Psoas muscle (tissue), 8 donors: ENCODE measurements around the gene ARHGAP11A. TPM values are rescaled to one million over a fixed set of nuclear protein-coding genes. Genes with fewer than 3 reads are reported as not detected.

ENCODE experiments used
- ATAC-seq, 4 donors: fragments of 200-7000 bp; cut with Tn5 transposase; one replicate each; pipeline ENCODE4 v1.9.1; 2020; ENCODE audit warnings: moderate library complexity in 3 of 4, mild to moderate bottlenecking in 2 of 4
- DNase-seq, 2 donors: peaks; one replicate each; pipeline ENCODE4 v3.0.0-alpha.2; 2020
- H3K27ac ChIP-seq: fragments of 200-600 bp; one replicate; pipeline ENCODE4 v1.8.0; 2022
- H3K27me3 ChIP-seq, 3 donors: fragments of 200-600 bp in 1 of 3; one replicate each; pipeline versions ENCODE4 v1.6.1 to v1.8.0; 2013 to 2022; ENCODE audit warnings: low read length in 2 of 3, mild to moderate bottlenecking in 2 of 3, moderate library complexity in 1 of 3; ENCODE audit not compliant: insufficient read depth in 3 of 3
- H3K36me3 ChIP-seq, 2 donors: fragments of 200-600 bp in 1 of 2; one replicate each; pipeline versions ENCODE4 v1.6.1 to v1.8.0; 2013 to 2022; ENCODE audit warnings: low read depth in 1 of 2, mild to moderate bottlenecking in 1 of 2, moderate library complexity in 1 of 2; ENCODE audit not compliant: insufficient read depth in 1 of 2
- H3K4me1 ChIP-seq: fragments of 200-600 bp; one replicate; pipeline ENCODE4 v1.8.0; 2022
- H3K4me3 ChIP-seq: fragments of 200-600 bp; one replicate; pipeline ENCODE4 v1.8.0; 2022; ENCODE audit warnings: mild to moderate bottlenecking
- H3K9me3 ChIP-seq: fragments of 200-600 bp; one replicate; pipeline ENCODE4 v1.8.0; 2022
- WGBS, 3 donors: extraction: QIAGEN DNeasy Blood & Tissue Kit; methylation state at CpG; one replicate each; pipeline versions ENCODE4 v1.1.6 to v1.1.7; 2013; 5-methylcytosine and 5-hydroxymethylcytosine counted together
- intact Hi-C, 2 donors: fragments of 100-400 bp; cut with DNase I; formaldehyde crosslinking; loops; one replicate each; pipeline versions ENCODE4 v1.11.0 to v1.14.2; 2022
- polyA plus RNA-seq, 3 donors: library from polyadenylated mRNA; stranded (reverse); fragments of 200-250 nt; gene quantifications; one replicate each; pipeline ENCODE4 v1.2.3, GENCODE V29; 2013
- total RNA-seq, 4 donors: library from RNA; stranded (reverse); fragmentation: NEBNext Ultra II Directional in 2 of 4; extraction: Animal tissue kit (Norgen Biotek cat#: 25700) in 2 of 4; gene quantifications; one replicate each; pipeline versions ENCODE4 v1.2.1 to v1.2.4, GENCODE V29; 2021 to 2023
- TF ChIP-seq, protein P1 (sequence below): fragments of 200-600 bp; IDR thresholded peaks from one replicate; pipeline ENCODE4 v1.8.0; 2022; ENCODE audit warnings: antibody characterized with exemption
- donor health status: healthy with polysubstance abuse.
- donor health status: DM: no; HTN: no; CAD: no; lungs with moderate emphysema.
- donor health status: Bipolar disorder and iron deficiency.
- donor health status: healthy.
- donor health status: DM: yes; HTN: yes; CAD: no.
- donor health status: DM: no; HTN: no; CAD: no.
- donor health status: DM: no; HTN: no; CAD: no.
- donor health status: DM: yes; HTN: yes; CAD: no.

ARHGAP11A gene
- total and polyA plus RNA-seq, 7 donors = 0.41 to 2.8 (median 1.6) TPM

DNA sequence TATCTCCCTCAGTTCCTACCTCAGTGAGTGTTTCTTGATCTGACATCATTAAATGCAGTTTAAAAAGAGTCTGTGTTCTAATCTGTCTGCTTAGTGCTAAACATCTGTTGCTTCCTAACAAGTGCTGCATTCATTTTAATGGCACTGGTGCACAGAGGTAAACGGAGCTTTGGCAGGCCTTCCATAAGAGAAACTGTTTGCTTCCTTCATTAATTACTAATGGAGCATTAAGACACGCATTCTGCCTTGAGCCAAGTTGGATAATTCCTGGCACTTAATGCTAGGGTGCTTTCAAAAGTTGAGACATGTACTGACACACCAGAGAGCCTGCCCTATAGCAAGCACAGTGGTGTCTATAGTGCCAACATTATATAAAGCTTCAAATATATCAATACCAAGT, 60.9 kb downstream of the ARHGAP11A start:
- H3K27me3 ChIP-seq = peaks cover 0 to 2% (median 0%) of the 10 kb centered on the region in 3 donors
- 36 to 45% (median 41%) methylated on average over 2 of the region's 2 CpGs for WGBS, 3 donors
- no peaks in the 10 kb centered on the region for H3K4me1 ChIP-seq
- no peaks in the 10 kb centered on the region for H3K9me3 ChIP-seq
- no peak for ATAC-seq
- H3K36me3 ChIP-seq = no peaks in the 10 kb centered on the region
- intact Hi-C loops = no loop called here
- no peak for DNase-seq
- H3K27ac ChIP-seq = no peak overlapping the region
- no peak overlapping the region for H3K4me3 ChIP-seq
- TF ChIP-seq, protein P1, sequence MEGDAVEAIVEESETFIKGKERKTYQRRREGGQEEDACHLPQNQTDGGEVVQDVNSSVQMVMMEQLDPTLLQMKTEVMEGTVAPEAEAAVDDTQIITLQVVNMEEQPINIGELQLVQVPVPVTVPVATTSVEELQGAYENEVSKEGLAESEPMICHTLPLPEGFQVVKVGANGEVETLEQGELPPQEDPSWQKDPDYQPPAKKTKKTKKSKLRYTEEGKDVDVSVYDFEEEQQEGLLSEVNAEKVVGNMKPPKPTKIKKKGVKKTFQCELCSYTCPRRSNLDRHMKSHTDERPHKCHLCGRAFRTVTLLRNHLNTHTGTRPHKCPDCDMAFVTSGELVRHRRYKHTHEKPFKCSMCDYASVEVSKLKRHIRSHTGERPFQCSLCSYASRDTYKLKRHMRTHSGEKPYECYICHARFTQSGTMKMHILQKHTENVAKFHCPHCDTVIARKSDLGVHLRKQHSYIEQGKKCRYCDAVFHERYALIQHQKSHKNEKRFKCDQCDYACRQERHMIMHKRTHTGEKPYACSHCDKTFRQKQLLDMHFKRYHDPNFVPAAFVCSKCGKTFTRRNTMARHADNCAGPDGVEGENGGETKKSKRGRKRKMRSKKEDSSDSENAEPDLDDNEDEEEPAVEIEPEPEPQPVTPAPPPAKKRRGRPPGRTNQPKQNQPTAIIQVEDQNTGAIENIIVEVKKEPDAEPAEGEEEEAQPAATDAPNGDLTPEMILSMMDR = no peak

DNA sequence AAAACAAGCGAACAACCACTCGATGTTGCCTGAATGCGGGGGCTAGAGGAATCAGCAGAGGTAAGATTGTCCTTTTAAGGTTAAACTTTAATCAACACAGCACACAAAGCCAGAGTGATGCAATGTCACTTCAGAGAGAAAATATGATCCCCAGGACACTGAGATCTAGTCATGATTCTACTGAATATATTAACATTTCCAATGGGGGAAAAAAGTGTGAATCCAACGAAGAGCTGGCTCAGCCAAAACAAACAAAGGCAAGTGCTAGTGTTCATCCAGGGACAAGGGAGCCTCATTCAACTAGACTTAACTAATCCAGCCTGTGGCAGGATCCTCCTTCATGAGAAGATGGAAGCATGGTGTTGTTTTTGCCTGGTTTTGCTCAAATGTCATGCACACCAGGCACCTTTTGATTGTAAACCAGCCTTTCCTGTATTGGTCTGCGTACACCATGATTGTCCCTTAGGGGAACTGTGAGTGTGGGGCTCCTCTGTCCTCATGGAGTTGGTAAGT, 62.0 kb downstream of the ARHGAP11A start:
- H3K27me3 ChIP-seq = no peaks in the 10 kb centered on the region
- H3K4me3 ChIP-seq = no peak overlapping the region
- H3K9me3 ChIP-seq = no peaks in the 10 kb centered on the region
- WGBS, 3 donors = 72 to 79% (median 75%) methylated on average over 5 of the region's 5 CpGs
- TF ChIP-seq, protein P1 = no peak
- intact Hi-C loops = no loop called here
- no peaks in the 10 kb centered on the region for H3K36me3 ChIP-seq
- no peak for ATAC-seq
- no peaks in the 10 kb centered on the region for H3K4me1 ChIP-seq
- DNase-seq = no peak
- no peak overlapping the region for H3K27ac ChIP-seq

DNA sequence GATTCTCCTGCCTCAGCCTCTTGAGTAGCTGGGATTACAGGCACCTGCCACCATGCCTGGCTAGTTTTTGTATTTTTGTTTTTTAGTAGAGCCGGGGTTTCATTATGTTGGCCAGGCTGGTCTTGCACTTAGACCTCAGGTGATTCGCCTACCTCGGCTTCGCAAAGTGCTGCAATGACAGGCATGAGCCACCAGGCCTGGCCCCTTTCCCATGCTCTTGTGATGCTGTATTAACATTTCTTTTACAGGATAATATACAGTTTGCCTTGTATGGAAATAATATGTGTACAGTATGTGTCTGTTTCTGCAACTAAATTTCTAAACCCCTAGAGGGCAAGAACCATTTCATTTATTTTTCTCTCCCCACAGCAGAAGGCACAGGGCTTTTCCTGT, 64.0 kb downstream of the ARHGAP11A start:
- no peak for ATAC-seq
- intact Hi-C loops = no loop called here
- DNase-seq = no peak
- H3K9me3 ChIP-seq = no peaks in the 10 kb centered on the region
- H3K4me1 ChIP-seq = no peaks in the 10 kb centered on the region
- H3K27me3 ChIP-seq = no peaks in the 10 kb centered on the region
- WGBS, 3 donors = 90 to 94% (median 92%) methylated on average over 4 of the region's 4 CpGs
- no peak overlapping the region for H3K27ac ChIP-seq
- TF ChIP-seq, protein P1 = no peak
- H3K36me3 ChIP-seq = no peaks in the 10 kb centered on the region
- no peak overlapping the region for H3K4me3 ChIP-seq

DNA sequence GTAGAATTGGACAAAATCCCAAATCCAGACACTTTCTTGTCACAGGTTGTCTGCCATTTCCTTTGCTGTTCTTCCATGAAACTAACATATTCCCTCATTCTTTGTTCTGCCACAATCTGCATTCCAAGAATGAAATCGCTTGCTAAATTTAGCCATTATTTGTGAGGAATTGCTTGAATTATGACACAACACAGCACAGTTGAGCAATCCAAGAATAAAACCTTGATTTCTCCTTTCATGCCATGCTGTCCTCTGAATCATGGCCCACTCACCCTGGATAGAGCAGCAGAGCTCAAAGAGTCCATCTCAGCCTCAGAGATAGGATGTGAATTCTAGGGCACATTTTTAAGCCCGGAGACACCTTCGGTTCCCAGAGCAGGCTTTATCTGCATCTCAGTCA, 67.3 kb downstream of the ARHGAP11A start:
- no peaks in the 10 kb centered on the region for H3K36me3 ChIP-seq
- ATAC-seq (no peak), DNase-seq (no peak)
- H3K27me3 ChIP-seq = peaks cover 0 to 1% (median 0%) of the 10 kb centered on the region in 3 donors
- H3K9me3 ChIP-seq = no peaks in the 10 kb centered on the region
- intact Hi-C loops = no loop called here
- H3K4me1 ChIP-seq = no peaks in the 10 kb centered on the region
- TF ChIP-seq, protein P1 = no peak
- H3K27ac ChIP-seq = no peak overlapping the region
- no peak overlapping the region for H3K4me3 ChIP-seq
- 87 to 96% (median 88%) methylated on average over 3 of the region's 3 CpGs for WGBS, 3 donors

DNA sequence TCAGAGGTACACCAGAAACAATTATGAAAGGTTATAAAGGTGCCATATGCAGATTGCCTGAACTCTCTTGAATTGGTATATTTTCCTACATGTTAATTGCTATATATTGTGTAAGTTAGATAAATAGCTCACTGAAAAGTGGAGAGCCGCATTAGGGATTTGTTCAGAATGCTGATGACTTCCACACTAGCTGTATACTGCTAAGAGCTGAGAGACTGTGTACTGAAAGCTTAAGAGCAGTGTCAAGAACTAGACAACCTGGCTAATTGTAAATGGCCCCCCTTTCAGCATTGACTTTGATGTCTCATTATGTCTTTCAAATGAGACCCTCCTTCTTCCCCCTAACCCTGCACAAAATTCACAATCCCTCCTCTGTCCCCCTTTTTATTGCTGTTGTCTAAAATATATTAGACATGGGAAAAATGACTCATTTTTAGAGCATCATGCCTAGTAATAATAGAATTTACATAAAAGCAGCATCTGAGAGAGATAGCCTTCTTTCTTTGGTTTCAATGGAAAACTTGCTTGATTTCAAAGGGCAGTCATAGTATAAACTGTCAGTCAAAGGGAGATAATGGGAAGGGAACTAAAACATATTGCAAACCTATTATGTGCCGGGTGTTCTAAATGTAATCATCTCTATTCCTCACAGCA, 67.8 kb downstream of the ARHGAP11A start:
- 96 to 98% (median 96%) methylated on average over 2 of the region's 2 CpGs for WGBS, 3 donors
- Histone ChIP-seq H3K4me1 (no peaks in the 10 kb centered on the region), H3K27me3 (peaks cover 0 to 1% (median 0%) of the 10 kb centered on the region in 3 donors), H3K27ac (no peak overlapping the region), H3K36me3 (no peaks in the 10 kb centered on the region), H3K4me3 (no peak overlapping the region), H3K9me3 (no peaks in the 10 kb centered on the region)
- TF ChIP-seq, protein P1 = no peak
- DNase-seq (no peak), ATAC-seq (no peak)
- intact Hi-C loops = no loop called here
